ENCODE measurements around the gene TDRD3.

GRCh38 chr13:60494296-60494695 lies 97.3 kb downstream of the TDRD3 start:
- TF ChIP-seq, protein P1, sequence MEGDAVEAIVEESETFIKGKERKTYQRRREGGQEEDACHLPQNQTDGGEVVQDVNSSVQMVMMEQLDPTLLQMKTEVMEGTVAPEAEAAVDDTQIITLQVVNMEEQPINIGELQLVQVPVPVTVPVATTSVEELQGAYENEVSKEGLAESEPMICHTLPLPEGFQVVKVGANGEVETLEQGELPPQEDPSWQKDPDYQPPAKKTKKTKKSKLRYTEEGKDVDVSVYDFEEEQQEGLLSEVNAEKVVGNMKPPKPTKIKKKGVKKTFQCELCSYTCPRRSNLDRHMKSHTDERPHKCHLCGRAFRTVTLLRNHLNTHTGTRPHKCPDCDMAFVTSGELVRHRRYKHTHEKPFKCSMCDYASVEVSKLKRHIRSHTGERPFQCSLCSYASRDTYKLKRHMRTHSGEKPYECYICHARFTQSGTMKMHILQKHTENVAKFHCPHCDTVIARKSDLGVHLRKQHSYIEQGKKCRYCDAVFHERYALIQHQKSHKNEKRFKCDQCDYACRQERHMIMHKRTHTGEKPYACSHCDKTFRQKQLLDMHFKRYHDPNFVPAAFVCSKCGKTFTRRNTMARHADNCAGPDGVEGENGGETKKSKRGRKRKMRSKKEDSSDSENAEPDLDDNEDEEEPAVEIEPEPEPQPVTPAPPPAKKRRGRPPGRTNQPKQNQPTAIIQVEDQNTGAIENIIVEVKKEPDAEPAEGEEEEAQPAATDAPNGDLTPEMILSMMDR (IDR thresholded peaks at IDR 0.05; ENCODE audit: low read depth, low read length, poor library complexity, severe bottlenecking): no peak
- TF ChIP-seq EZH2phosphoT487 (IDR thresholded peaks at IDR 0.05; ENCODE audit: borderline replicate concordance, low read length): no peak
